Endothelial cell of umbilical vein (primary cell): ENCODE measurements around the gene HBG2. TPM values are rescaled to one million over a fixed set of nuclear protein-coding genes. Genes with fewer than 3 reads are reported as not detected.

Experiments used
- BruUV-seq: library from RNA; stranded (reverse); fragments of 400-500 nt; replicated peaks from 2 replicates; lab custom pipeline; 2021; lab: Mats Ljungman, UMichigan
- CTCF ChIA-PET: fragments of 300-600, 350-600 bp; sonication (Branson Sonifier 250); formaldehyde crosslinking; loops from one replicate; lab custom pipeline; 2021; ENCODE audit warnings: antibody characterized with exemption, inconsistent platforms; lab: Charles Lee
- POLR2A ChIA-PET: fragments of 300-600, 350-600 bp; sonication (Branson Sonifier 250); formaldehyde crosslinking; loops from one replicate; lab custom pipeline; 2021; ENCODE audit warnings: antibody characterized with exemption, inconsistent platforms; lab: Charles Lee
- DNase-seq: peaks from one replicate; pipeline ENCODE4 v3.0.0-alpha.2; 2011; ENCODE audit warnings: low read depth, low spot score
- FAIRE-seq: peaks from 2 replicates; lab custom pipeline; 2011; peaks lifted over from hg19 to GRCh38; lab: Jason Lieb, UNC
- H2AFZ ChIP-seq: 2 replicates; pipeline ENCODE4 v1.6.0; 2012; ENCODE audit warnings: low read depth, low read length, control low read depth, inconsistent platforms
- H3K27ac ChIP-seq: 2 replicates; pipeline ENCODE4 v1.5.1; 2011; ENCODE audit warnings: low read depth, mild to moderate bottlenecking, control low read depth, low read length, moderate library complexity; ENCODE audit not compliant: insufficient read depth
- H3K27me3 ChIP-seq, 2 experiments: 2 replicates each; pipeline versions ENCODE4 v1.6.0 to v1.6.1; 2011; ENCODE audit warnings: low read length in 2 of 2, mixed read lengths in 1 of 2; ENCODE audit not compliant: control insufficient read depth in 2 of 2, insufficient read depth in 2 of 2
- H3K36me3 ChIP-seq, 2 experiments: 2 replicates in 1 of 2; 3 replicates in 1 of 2; pipeline ENCODE4 v1.5.1; 2011; ENCODE audit warnings: low read length in 2 of 2, mild to moderate bottlenecking in 1 of 2, moderate library complexity in 1 of 2; ENCODE audit not compliant: control insufficient read depth in 2 of 2, insufficient read depth in 2 of 2; ENCODE audit errors: extremely low read depth in 1 of 2
- H3K4me1 ChIP-seq: 3 replicates; pipeline ENCODE4 v1.5.1; 2011; ENCODE audit warnings: mild to moderate bottlenecking, low read length; ENCODE audit not compliant: control insufficient read depth, insufficient read depth; ENCODE audit errors: extremely low read depth
- H3K4me2 ChIP-seq: 2 replicates; pipeline ENCODE4 v1.6.1; 2011; ENCODE audit warnings: low read length, control low read depth, mixed read lengths; ENCODE audit not compliant: insufficient read depth
- H3K4me3 ChIP-seq, 3 experiments: fragments of 200-600 bp in 1 of 3; sonication (generic), shearing (Covaris generic) in 1 of 3; replicated peaks in 1 of 3; 2 replicates each; pipeline ENCODE4 v1.5.1; 2011 to 2016; ENCODE audit warnings: control low read depth in 3 of 3, low read length in 3 of 3, mild to moderate bottlenecking in 2 of 3, inconsistent platforms in 1 of 3, low read depth in 1 of 3, moderate library complexity in 1 of 3; ENCODE audit not compliant: insufficient read depth in 1 of 3
- H3K79me2 ChIP-seq: 2 replicates; pipeline ENCODE4 v1.6.0; 2012; ENCODE audit warnings: low read length, inconsistent platforms; ENCODE audit not compliant: control insufficient read depth, insufficient read depth
- H3K9ac ChIP-seq: replicated peaks from 2 replicates; pipeline ENCODE3; 2011; ENCODE audit warnings: low read length, control low read depth; ENCODE audit not compliant: insufficient read depth; ENCODE audit errors: extremely low read depth
- H3K9me1 ChIP-seq: replicated peaks from 3 replicates; pipeline ENCODE4 v1.6.0; 2011; ENCODE audit warnings: mild to moderate bottlenecking, low read length; ENCODE audit not compliant: control insufficient read depth, insufficient read depth; ENCODE audit errors: extremely low read depth
- H3K9me3 ChIP-seq: replicated peaks from 2 replicates; pipeline ENCODE4 v1.5.1; 2012; ENCODE audit warnings: low read length, inconsistent platforms; ENCODE audit not compliant: control insufficient read depth, insufficient read depth
- H4K20me1 ChIP-seq: replicated peaks from 2 replicates; pipeline ENCODE3; 2011; ENCODE audit warnings: mild to moderate bottlenecking, low read length; ENCODE audit not compliant: control insufficient read depth, insufficient read depth; ENCODE audit errors: extremely low read depth
- EZH2 ChIP-seq: IDR thresholded peaks from 2 replicates; pipeline ENCODE4 v1.6.1; 2012; ENCODE audit warnings: borderline replicate concordance, low read depth, mild to moderate bottlenecking, moderate library complexity, low read length, inconsistent platforms; ENCODE audit not compliant: severe bottlenecking
- FOS ChIP-seq: IDR thresholded peaks from 2 replicates; pipeline ENCODE4 v1.6.1; 2011; ENCODE audit warnings: mild to moderate bottlenecking, low read length, moderate library complexity, borderline replicate concordance; ENCODE audit not compliant: insufficient read depth
- GATA2 ChIP-seq: IDR thresholded peaks from 2 replicates; pipeline ENCODE4 v1.7.0; 2011; ENCODE audit warnings: low read depth, mild to moderate bottlenecking, moderate library complexity, mixed read lengths, low read length; ENCODE audit not compliant: insufficient read length, insufficient read depth
- MYC ChIP-seq: IDR thresholded peaks from one replicate; pipeline ENCODE4 v1.6.1; 2011; ENCODE audit warnings: mild to moderate bottlenecking, low read depth, low read length
- POLR2A ChIP-seq: IDR thresholded peaks from 2 replicates; pipeline ENCODE4 v1.6.1; 2012; ENCODE audit warnings: low read depth, mild to moderate bottlenecking, control low read depth, low read length
- POLR2AphosphoS5 ChIP-seq: IDR thresholded peaks from 2 replicates; pipeline ENCODE4 v1.6.1; 2012; ENCODE audit warnings: low read depth, mild to moderate bottlenecking, control low read depth, low read length, moderate library complexity; ENCODE audit not compliant: insufficient read depth
- dilution Hi-C: fragments of 300-500 bp; cut with MboI; formaldehyde crosslinking; loops from one replicate; pipeline ENCODE4 v1.15.0; 2019; ENCODE audit warnings: low sequenced_read_pairs; ENCODE audit not compliant: extremely low pct_ligation_motif_present
- intact Hi-C: fragments of 100-400 bp; cut with micrococcal nuclease; formaldehyde crosslinking; loops from one replicate; pipeline ENCODE4 v1.10.0; 2022
- polyA plus RNA-seq, 4 experiments: library from polyadenylated mRNA; depleted of rRNA in 3 of 4; stranded (reverse) in 3 of 4; unstranded in 1 of 4; fragments of >200 nt; gene quantifications; 2 replicates each; pipeline versions ENCODE4 v1.2.1 to v1.2.3, GENCODE V29; 2011 to 2012; ENCODE audit warnings: missing spikeins in 1 of 4
- total RNA-seq: library from RNA; stranded (reverse); gene quantifications from 2 replicates; pipeline ENCODE4 v1.2.3, GENCODE V29; 2021
- TF ChIP-seq, protein P1 (sequence below): IDR thresholded peaks from 2 replicates; pipeline ENCODE4 v1.6.1; 2011; ENCODE audit not compliant: insufficient read depth, insufficient read length
- TF ChIP-seq, protein P2 (sequence below), 2 donors: IDR thresholded peaks; 1 replicate in 1 of 2; 2 replicates in 1 of 2; pipeline ENCODE4 v1.5.1; 2011; ENCODE audit warnings: low read length in 2 of 2, mild to moderate bottlenecking in 2 of 2, moderate library complexity in 2 of 2, control low read depth in 1 of 2, inconsistent platforms in 1 of 2, low read depth in 1 of 2; ENCODE audit not compliant: insufficient read depth in 1 of 2; ENCODE audit errors: extremely low read depth in 1 of 2

Gene HBG2
- total and polyA plus RNA-seq, 2 donors (not counting 3 experiments of a cell fraction or from before 2014, with no cell fraction given) = 1.2 TPM; not detected in 1

DNA sequence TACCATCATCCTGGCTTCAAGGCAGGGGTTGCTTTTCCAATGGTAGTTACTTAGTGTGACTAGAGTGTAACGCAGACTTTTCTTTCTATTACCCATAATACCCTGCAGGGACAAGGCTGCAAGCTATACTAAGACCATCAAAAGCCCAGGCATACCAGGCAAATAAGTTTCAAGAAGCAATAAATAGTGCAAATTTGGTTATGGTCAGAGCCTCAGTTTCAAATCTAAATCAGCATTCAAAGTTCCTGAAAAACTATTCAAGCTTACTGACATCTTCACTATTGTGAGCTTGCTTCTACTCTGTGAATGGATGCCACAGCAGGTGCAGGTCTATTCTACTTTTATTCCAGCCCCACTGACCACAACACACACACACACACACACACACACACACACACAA, 25.2 kb downstream of the HBG2 start:
- H2AFZ ChIP-seq = no peak overlapping the region
- dilution Hi-C loops = no loop called here
- H3K9ac ChIP-seq = no peak overlapping the region
- no peak overlapping the region for H3K4me2 ChIP-seq
- no peaks in the 10 kb centered on the region for H3K9me3 ChIP-seq
- no peaks in the 10 kb centered on the region for H4K20me1 ChIP-seq
- no peak overlapping the region for H3K4me3 ChIP-seq
- no TSS peak for BruUV-seq
- no peaks in the 10 kb centered on the region for H3K36me3 ChIP-seq
- ChIA-PET CTCF (no interaction called here), POLR2A (no interaction called here)
- TF ChIP-seq, protein P1, sequence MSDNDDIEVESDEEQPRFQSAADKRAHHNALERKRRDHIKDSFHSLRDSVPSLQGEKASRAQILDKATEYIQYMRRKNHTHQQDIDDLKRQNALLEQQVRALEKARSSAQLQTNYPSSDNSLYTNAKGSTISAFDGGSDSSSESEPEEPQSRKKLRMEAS = no peak
- TF ChIP-seq POLR2A (no peak), FOS (no peak), POLR2AphosphoS5 (no peak), MYC (no peak)
- TF ChIP-seq, protein P2, sequence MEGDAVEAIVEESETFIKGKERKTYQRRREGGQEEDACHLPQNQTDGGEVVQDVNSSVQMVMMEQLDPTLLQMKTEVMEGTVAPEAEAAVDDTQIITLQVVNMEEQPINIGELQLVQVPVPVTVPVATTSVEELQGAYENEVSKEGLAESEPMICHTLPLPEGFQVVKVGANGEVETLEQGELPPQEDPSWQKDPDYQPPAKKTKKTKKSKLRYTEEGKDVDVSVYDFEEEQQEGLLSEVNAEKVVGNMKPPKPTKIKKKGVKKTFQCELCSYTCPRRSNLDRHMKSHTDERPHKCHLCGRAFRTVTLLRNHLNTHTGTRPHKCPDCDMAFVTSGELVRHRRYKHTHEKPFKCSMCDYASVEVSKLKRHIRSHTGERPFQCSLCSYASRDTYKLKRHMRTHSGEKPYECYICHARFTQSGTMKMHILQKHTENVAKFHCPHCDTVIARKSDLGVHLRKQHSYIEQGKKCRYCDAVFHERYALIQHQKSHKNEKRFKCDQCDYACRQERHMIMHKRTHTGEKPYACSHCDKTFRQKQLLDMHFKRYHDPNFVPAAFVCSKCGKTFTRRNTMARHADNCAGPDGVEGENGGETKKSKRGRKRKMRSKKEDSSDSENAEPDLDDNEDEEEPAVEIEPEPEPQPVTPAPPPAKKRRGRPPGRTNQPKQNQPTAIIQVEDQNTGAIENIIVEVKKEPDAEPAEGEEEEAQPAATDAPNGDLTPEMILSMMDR (IDR thresholded peaks at IDR 0.05; ENCODE audit: extremely low read depth in 1 of 2, insufficient read depth in 1 of 2, low read depth in 1 of 2, low read length in 2 of 2) = no peak
- no peak for FAIRE-seq
- no peak overlapping the region for H3K27ac ChIP-seq
- no peak for DNase-seq
- intact Hi-C loops = no loop called here
- no peaks in the 10 kb centered on the region for H3K79me2 ChIP-seq
- H3K27me3 ChIP-seq = no peaks in the 10 kb centered on the region
- no peaks in the 10 kb centered on the region for H3K4me1 ChIP-seq
- H3K9me1 ChIP-seq = no peaks in the 10 kb centered on the region

DNA sequence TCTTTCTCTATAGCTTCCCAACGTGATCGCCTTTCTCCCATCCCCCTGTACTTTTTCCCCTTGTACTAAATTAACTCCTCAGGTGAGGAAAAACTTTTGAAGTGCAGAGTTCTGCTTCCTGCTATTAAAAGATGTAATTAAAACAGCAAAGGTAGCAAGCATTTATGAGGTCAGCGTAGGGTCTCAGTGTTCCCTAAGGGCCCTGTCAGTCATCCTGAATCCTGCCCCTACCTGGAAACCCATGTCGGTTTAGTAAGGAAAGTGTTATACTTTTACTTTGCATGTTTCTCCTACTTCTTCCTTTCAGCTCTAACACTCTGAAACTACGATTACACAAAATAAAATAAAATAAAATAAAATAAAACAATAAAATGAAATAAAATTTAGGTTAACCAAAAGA, 26.5 kb downstream of the HBG2 start:
- Histone ChIP-seq H3K4me3 (no peak overlapping the region), H3K27ac (no peak overlapping the region), H4K20me1 (no peaks in the 10 kb centered on the region), H3K36me3 (no peaks in the 10 kb centered on the region), H3K9ac (no peak overlapping the region), H3K27me3 (no peaks in the 10 kb centered on the region), H3K9me1 (no peaks in the 10 kb centered on the region), H2AFZ (no peak overlapping the region), H3K4me2 (no peak overlapping the region), H3K9me3 (no peaks in the 10 kb centered on the region), H3K79me2 (no peaks in the 10 kb centered on the region), H3K4me1 (no peaks in the 10 kb centered on the region)
- intact Hi-C loops = no loop called here
- dilution Hi-C loops = no loop called here
- FAIRE-seq (no peak), DNase-seq (no peak)
- POLR2A ChIA-PET = no interaction called here
- CTCF ChIA-PET = no interaction called here
- BruUV-seq = no TSS peak
- no peak for TF ChIP-seq GATA2
- no peak for TF ChIP-seq EZH2
- TF ChIP-seq POLR2AphosphoS5 = no peak
- TF ChIP-seq, protein P1 = no peak
- TF ChIP-seq, protein P2 (IDR thresholded peaks at IDR 0.05; ENCODE audit: extremely low read depth in 1 of 2, insufficient read depth in 1 of 2, low read depth in 1 of 2, low read length in 2 of 2) = no peak
